ENCODE measurements around the gene CHST6.
"Not testable (repeated sequence)": the region's sequence is repeated elsewhere in the genome, so short reads cannot be mapped to it uniquely, and the experiment has no call there.

Gene CHST6

DNA sequence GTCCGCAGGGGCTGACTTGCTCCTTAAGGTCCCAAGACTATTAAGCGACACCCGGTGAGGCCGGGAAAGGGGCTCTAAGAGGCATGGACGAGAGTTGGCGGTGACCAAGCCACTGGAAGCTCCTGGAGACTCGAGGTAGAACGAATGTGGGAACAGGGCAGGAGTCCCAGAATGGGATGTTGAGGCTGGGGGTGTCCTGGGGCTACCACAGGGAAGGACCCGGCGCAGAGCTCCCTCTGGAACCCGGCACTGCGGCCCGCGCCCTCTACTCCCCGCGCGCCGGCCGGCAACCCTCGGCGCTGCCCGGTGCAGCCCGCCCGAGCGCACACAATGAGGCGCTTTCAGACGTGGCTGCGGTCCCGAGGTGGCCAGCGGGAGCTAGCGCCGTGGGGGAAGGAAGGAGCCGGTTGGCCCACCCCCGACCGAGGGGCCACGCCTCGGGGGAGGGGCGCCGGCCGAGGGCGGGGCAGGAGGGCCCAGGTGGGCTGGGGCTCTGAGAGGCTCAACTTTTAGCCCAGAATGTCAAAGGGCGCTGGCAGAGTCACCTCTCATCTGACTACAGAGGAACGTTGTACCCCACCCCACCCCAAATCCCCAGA lies at the start of gene CHST6:
TSS of gene CHST6 (minus strand) at position 366 of the 599 bp plus-strand sequence. CDS start 15,613 bp downstream, outside the sequence.
- TF ChIP-seq, protein P1, sequence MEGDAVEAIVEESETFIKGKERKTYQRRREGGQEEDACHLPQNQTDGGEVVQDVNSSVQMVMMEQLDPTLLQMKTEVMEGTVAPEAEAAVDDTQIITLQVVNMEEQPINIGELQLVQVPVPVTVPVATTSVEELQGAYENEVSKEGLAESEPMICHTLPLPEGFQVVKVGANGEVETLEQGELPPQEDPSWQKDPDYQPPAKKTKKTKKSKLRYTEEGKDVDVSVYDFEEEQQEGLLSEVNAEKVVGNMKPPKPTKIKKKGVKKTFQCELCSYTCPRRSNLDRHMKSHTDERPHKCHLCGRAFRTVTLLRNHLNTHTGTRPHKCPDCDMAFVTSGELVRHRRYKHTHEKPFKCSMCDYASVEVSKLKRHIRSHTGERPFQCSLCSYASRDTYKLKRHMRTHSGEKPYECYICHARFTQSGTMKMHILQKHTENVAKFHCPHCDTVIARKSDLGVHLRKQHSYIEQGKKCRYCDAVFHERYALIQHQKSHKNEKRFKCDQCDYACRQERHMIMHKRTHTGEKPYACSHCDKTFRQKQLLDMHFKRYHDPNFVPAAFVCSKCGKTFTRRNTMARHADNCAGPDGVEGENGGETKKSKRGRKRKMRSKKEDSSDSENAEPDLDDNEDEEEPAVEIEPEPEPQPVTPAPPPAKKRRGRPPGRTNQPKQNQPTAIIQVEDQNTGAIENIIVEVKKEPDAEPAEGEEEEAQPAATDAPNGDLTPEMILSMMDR (conservative IDR thresholded peaks at IDR 0.05; ENCODE audit: low read depth) = no peak
- H3K27ac ChIP-seq = no peak within 1 kb of the TSS
- ChIA-PET POLR2A (ENCODE audit: low non-redundant PET) (interaction anchor here (0.7 kb wide), 1 partner anchor 11 kb away, joined by 4 read pairs; no protein-coding TSS in a partner anchor), CTCF (interaction anchor here (0.8 to 2.1 kb wide), 4 partner anchors 22 to 295 kb away, joined by 3 to 9 read pairs (median 6); no protein-coding TSS in a partner anchor)
- DNase-seq (ENCODE audit: low spot score) = no peak

DNA sequence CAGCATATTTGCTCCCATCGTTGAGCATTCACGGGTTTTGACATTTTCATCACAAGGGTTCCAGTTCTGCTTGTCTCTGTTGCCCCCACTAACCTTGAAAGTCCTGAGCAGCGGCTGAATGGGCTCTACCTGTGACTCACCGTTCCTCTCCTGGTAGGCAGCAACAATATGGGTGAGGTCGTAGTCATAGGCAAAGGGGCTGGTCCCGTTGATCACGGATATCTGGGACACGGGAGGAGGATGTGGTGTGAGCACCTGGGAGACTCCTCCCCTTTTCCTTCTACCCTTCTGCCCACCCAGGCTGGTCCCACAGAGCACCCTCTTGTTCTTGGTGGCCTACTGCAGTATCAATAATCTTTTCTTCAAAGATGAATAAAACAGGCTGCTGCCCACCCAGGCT lies 47.2 kb upstream of the CHST6 start:
- POLR2A ChIA-PET (ENCODE audit: low non-redundant PET); DNase-seq (ENCODE audit: low spot score); CTCF ChIA-PET: not testable (repeated sequence)

DNA sequence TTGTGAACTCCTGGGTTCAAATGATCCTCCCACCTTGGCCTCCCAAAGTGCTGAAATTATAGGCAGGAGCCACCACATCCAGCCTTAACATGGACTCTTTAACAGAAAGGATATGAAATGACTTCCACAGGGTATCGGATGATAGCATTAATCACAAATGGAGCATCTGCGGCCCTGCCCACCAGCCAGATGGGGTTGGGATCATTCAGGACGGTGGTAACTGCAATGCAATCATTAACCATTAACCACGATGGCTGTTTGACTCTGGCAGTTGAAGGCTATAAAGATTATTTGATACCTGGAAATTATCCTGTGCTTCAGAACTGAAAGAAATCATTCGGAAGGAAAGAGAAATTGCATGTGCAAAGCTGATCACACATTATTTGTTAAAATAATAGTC lies 46.0 kb upstream of the CHST6 start:
- CTCF ChIA-PET = interaction anchor here (1.5 kb wide), 1 partner anchor 9 kb away, joined by 3 read pairs; no protein-coding TSS in a partner anchor

More for the DNA sequence above, 47.2 kb upstream of the CHST6 start:
- H3K27ac ChIP-seq = not testable (repeated sequence)

GRCh38 chr16:75538882-75539565 lies 43.8 kb upstream of the CHST6 start:
- DNase-seq (ENCODE audit: low spot score); H3K27ac ChIP-seq; POLR2A ChIA-PET (ENCODE audit: low non-redundant PET): not testable (repeated sequence)
- CTCF ChIA-PET = interaction anchor here (0.7 kb wide), 1 partner anchor 61 kb away, joined by 4 read pairs; no protein-coding TSS in a partner anchor

More for the DNA sequence above, 46.0 kb upstream of the CHST6 start:
- no peak overlapping the region for H3K27ac ChIP-seq
- TF ChIP-seq, protein P1 (conservative IDR thresholded peaks at IDR 0.05; ENCODE audit: low read depth) = no peak
- no peak for DNase-seq (ENCODE audit: low spot score)
- POLR2A ChIA-PET (ENCODE audit: low non-redundant PET) = no interaction called here

- POLR2A ChIA-PET (ENCODE audit: low non-redundant PET) = no interaction called here
Measured at GRCh38 chr16:75537776-75538175, 42.5 kb upstream of the CHST6 start.

GRCh38 chr16:75535901-75536300 lies 40.7 kb upstream of the CHST6 start, which contains the start of gene CHST5:
CHST5 (minus strand) TSS chr16:75536108; CDS start chr16:75530384, 5,724 bp downstream.
- no peak within 1 kb of the TSS for H3K27ac ChIP-seq
- ChIA-PET POLR2A (ENCODE audit: low non-redundant PET) (no interaction called here), CTCF (no interaction called here)
- DNase-seq (ENCODE audit: low spot score) = no peak
- TF ChIP-seq, protein P1 (conservative IDR thresholded peaks at IDR 0.05; ENCODE audit: low read depth) = no peak

More at GRCh38 chr16:75537776-75538175, 42.5 kb upstream of the CHST6 start:
- no peak for DNase-seq (ENCODE audit: low spot score)
- TF ChIP-seq, protein P1 (conservative IDR thresholded peaks at IDR 0.05; ENCODE audit: low read depth) = no peak
- H3K27ac ChIP-seq = no peak overlapping the region
- CTCF ChIA-PET = interaction anchor here (0.6 kb wide), 1 partner anchor 27 kb away, joined by 3 read pairs; no protein-coding TSS in a partner anchor

DNA sequence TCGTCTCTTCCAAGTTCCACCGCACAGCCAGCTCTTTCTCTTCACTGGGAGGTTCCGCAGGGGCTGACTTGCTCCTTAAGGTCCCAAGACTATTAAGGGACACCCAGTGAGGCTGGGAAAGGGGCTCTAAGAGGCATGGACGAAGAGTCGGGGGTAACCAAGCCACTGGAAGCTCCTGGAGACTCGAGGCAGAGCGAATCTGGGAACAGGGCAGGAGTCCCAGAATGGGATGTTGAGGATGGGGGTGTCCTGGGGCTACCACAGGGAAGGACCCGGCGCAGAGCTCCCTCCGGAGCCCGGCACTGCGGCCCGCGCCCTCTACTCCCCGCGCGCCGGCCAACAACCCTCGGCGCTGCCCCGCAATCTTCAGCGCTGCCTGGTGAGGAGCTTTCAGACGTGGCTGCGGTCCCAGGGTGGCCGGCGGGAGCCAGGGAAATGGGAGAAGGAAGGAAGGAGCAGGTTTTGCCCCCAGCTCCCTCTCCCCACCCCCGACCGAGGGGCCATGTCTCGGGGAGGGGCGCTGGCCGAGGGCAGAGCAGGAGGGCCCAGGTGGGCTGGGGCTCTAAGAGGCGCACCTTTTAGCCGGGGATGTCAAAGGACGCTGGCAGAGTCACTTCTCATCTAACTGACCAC lies 40.1 kb upstream of the CHST6 start:
- ChIA-PET POLR2A (ENCODE audit: low non-redundant PET) (interaction anchor here (0.7 kb wide), 1 partner anchor 25 kb away, joined by 4 read pairs; no protein-coding TSS in a partner anchor), CTCF (interaction anchor here (0.6 kb wide), 1 partner anchor 18 kb away, joined by 4 read pairs; no protein-coding TSS in a partner anchor)
- DNase-seq (ENCODE audit: low spot score) = no peak
- no peak overlapping the region for H3K27ac ChIP-seq
- TF ChIP-seq, protein P1 (conservative IDR thresholded peaks at IDR 0.05; ENCODE audit: low read depth) = no peak
